GM12878 (cell line): ENCODE data around the gene KCNK1. TPM values are rescaled to one million over a fixed set of nuclear protein-coding genes. Genes with fewer than 3 reads are reported as not detected.

ENCODE experiments used
- ATAC-seq: fragments of 200-7000 bp; cut with Tn5 transposase; 3 replicates; pipeline ENCODE4 v1.9.1; 2020; ENCODE audit warnings: mild to moderate bottlenecking, moderate library complexity
- BruUV-seq: library from RNA; stranded (reverse); fragments of 400-500 nt; replicated peaks from 2 replicates; lab custom pipeline; 2021; lab: Mats Ljungman, UMichigan
- CTCF ChIA-PET: fragments of 300-600 bp; sonication (Branson Sonifier 250); formaldehyde crosslinking; extraction: SDS; loops from one replicate; lab custom pipeline; 2021; ENCODE audit warnings: inconsistent platforms; lab: Yijun Ruan, JAX
- POLR2A ChIA-PET: fragments of 350-600 bp; formaldehyde crosslinking; extraction: SDS; loops from one replicate; lab custom pipeline; 2021; ENCODE audit warnings: inconsistent platforms; lab: Charles Lee
- RAD21 ChIA-PET: fragments of 300-600 bp; sonication (Branson Sonifier 250); formaldehyde crosslinking; loops from one replicate; lab custom pipeline; 2023; ENCODE audit warnings: antibody characterized with exemption; ENCODE audit not compliant: unreplicated experiment; lab: Charles Lee
- SMC1A ChIA-PET: fragments of 300-600 bp; sonication (Branson Sonifier 250); formaldehyde crosslinking; loops from one replicate; lab custom pipeline; 2023; ENCODE audit not compliant: unreplicated experiment, uncharacterized antibody; lab: Charles Lee
- DNase-seq: peaks from one replicate; pipeline ENCODE4 v3.0.0-alpha.2; 2011; ENCODE audit warnings: low read depth, low spot score
- FAIRE-seq: peaks from 3 replicates; lab custom pipeline; 2011; peaks lifted over from hg19 to GRCh38; lab: Jason Lieb, UNC
- H2AFZ ChIP-seq: 2 replicates; pipeline ENCODE4 v1.6.0; 2011; ENCODE audit warnings: low read depth, low read length, control low read depth; ENCODE audit not compliant: control insufficient read depth
- H3K27ac ChIP-seq: 2 replicates; pipeline ENCODE4 v1.5.1; 2011; ENCODE audit warnings: control low read depth; ENCODE audit not compliant: control insufficient read depth, insufficient read depth
- H3K27me3 ChIP-seq, 2 experiments: replicated peaks in 1 of 2; 2 replicates each; pipeline versions ENCODE4 v1.6.0 to v1.6.1; 2011; ENCODE audit warnings: low read length in 1 of 2; ENCODE audit not compliant: control insufficient read depth in 2 of 2, insufficient read depth in 2 of 2
- H3K36me3 ChIP-seq, 2 experiments: 2 replicates each; pipeline ENCODE4 v1.5.1; 2011; ENCODE audit warnings: low read length in 1 of 2; ENCODE audit not compliant: control insufficient read depth in 2 of 2, insufficient read depth in 2 of 2
- H3K4me1 ChIP-seq: 2 replicates; pipeline ENCODE4 v1.6.1; 2011; ENCODE audit warnings: mild to moderate bottlenecking, low read length, moderate library complexity, mixed read lengths; ENCODE audit not compliant: control insufficient read depth, insufficient read depth
- H3K4me2 ChIP-seq: 2 replicates; pipeline ENCODE4 v1.6.0; 2011; ENCODE audit warnings: control low read depth; ENCODE audit not compliant: control insufficient read depth, insufficient read depth
- H3K4me3 ChIP-seq: fragments of 200-600 bp; sonication (generic); 2 replicates; pipeline ENCODE4 v1.5.1; 2016
- H3K79me2 ChIP-seq: 2 replicates; pipeline ENCODE4 v1.6.0; 2011; ENCODE audit warnings: low read length; ENCODE audit not compliant: control insufficient read depth, insufficient read depth
- H3K9ac ChIP-seq: 2 replicates; pipeline ENCODE4 v1.8.0; 2011; ENCODE audit warnings: low read length, control low read depth, mixed read lengths; ENCODE audit not compliant: control insufficient read depth, insufficient read depth
- H3K9me3 ChIP-seq: replicated peaks from 3 replicates; pipeline ENCODE4 v1.5.1; 2011; ENCODE audit warnings: mild to moderate bottlenecking, low read length; ENCODE audit not compliant: control insufficient read depth, insufficient read depth
- H4K20me1 ChIP-seq: 2 replicates; pipeline ENCODE4 v1.6.0; 2011; ENCODE audit not compliant: control insufficient read depth, insufficient read depth
- FOXM1 ChIP-seq: IDR thresholded peaks from 2 replicates; pipeline ENCODE4 v1.6.1; 2012; ENCODE audit warnings: low read depth, mild to moderate bottlenecking, inconsistent platforms, low read length, moderate library complexity
- HCFC1 ChIP-seq: fragments of 150-350 bp; IDR thresholded peaks from 2 replicates; pipeline ENCODE4 v1.6.1; 2014; ENCODE audit warnings: low read length
- IKZF2 ChIP-seq, 2 experiments: fragments of 450-650 bp; IDR thresholded peaks; 2 replicates each; pipeline ENCODE4 v1.6.1; 2017; ENCODE audit warnings: mild to moderate bottlenecking in 2 of 2, moderate library complexity in 2 of 2
- JUNB ChIP-seq: IDR thresholded peaks from 2 replicates; pipeline ENCODE4 v1.6.1; 2016; ENCODE audit warnings: antibody characterized with exemption, mild to moderate bottlenecking
- PML ChIP-seq: IDR thresholded peaks from 2 replicates; pipeline ENCODE4 v1.6.1; 2012; ENCODE audit warnings: low read length, inconsistent platforms
- SMAD1 ChIP-seq: fragments of 450-650 bp; IDR thresholded peaks from 2 replicates; pipeline ENCODE4 v1.6.1; 2018; ENCODE audit warnings: mild to moderate bottlenecking, low read depth; ENCODE audit not compliant: partially characterized antibody
- WGBS: methylation state at CpG from one replicate; pipeline ENCODE4 v1.1.6; 2016; ENCODE audit warnings: low lambda C conversion rate; ENCODE audit not compliant: insufficient replicate concordance, insufficient coverage; ENCODE audit errors: missing lambda C conversion rate; 5-methylcytosine and 5-hydroxymethylcytosine counted together
- in situ Hi-C: fragments of 300-500 bp; cut with MboI; formaldehyde crosslinking; loops from 9 replicates; pipeline ENCODE4 v1.14.3; 2018; ENCODE audit warnings: mixed read lengths
- intact Hi-C: fragments of 100-400 bp; cut with micrococcal nuclease; formaldehyde crosslinking; loops from one replicate; pipeline ENCODE4 v1.14.2; 2022; ENCODE audit not compliant: unreplicated experiment
- polyA plus RNA-seq, 11 experiments: library from polyadenylated mRNA; depleted of rRNA in 4 of 11; unstranded in 6 of 11; stranded (reverse) in 5 of 11; fragments of >200 nt; fragmentation: Nextera tagmentation in 4 of 11; fragmentation: Illumina TruSeq in 1 of 11; extraction: Ambion mirVana in 4 of 11; extraction: Trizol in 1 of 11; gene quantifications; 1 replicate in 1 of 11; 2 replicates in 10 of 11; pipeline versions ENCODE4 v1.2.1 to v1.2.3, GENCODE V29; 2011 to 2016; ENCODE audit warnings: inconsistent platforms in 2 of 11, missing spikeins in 2 of 11, low read depth in 1 of 11
- total RNA-seq, 4 experiments: library from RNA; depleted of rRNA in 3 of 4; stranded (reverse); fragments of >200 nt in 3 of 4; fragmentation: Illumina TruSeq in 1 of 4; extraction: Trizol in 1 of 4; gene quantifications; 2 replicates each; pipeline versions ENCODE4 v1.2.1 to v1.2.3, GENCODE V29; 2013 to 2021
- TF ChIP-seq, protein P1 (sequence below): fragments of 450-650 bp; IDR thresholded peaks from 2 replicates; pipeline ENCODE4 v1.6.1; 2017; ENCODE audit warnings: mild to moderate bottlenecking, moderate library complexity

Gene KCNK1
- total and polyA plus RNA-seq, 10 of the 15 experiments (the other 5 are each of a cell fraction or from before 2014, with no cell fraction given), result 9.4 to 27.6 (median 15.1) TPM

DNA sequence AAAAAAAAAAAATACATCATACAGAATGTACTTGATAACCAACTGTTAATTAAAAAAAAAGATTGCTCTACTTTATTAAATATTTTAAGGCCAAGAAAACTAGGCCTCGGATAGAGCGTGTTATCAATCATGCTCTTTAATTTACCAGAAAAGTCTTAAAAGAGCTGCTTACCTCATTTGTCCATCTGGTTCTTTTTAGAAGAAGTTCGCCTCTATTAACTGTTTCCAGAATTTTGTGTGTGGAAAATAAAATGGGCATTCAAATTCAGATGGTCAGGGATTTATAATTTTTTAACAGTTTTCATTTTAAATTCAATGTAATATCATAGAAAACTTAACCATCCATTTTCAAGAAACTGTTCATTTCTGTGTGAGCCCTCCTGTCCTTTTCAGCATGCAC lies 53.8 kb downstream of the KCNK1 start (continued):
- no peak for TF ChIP-seq HCFC1
- TF ChIP-seq, all 136 proteins: peak for 0

DNA sequence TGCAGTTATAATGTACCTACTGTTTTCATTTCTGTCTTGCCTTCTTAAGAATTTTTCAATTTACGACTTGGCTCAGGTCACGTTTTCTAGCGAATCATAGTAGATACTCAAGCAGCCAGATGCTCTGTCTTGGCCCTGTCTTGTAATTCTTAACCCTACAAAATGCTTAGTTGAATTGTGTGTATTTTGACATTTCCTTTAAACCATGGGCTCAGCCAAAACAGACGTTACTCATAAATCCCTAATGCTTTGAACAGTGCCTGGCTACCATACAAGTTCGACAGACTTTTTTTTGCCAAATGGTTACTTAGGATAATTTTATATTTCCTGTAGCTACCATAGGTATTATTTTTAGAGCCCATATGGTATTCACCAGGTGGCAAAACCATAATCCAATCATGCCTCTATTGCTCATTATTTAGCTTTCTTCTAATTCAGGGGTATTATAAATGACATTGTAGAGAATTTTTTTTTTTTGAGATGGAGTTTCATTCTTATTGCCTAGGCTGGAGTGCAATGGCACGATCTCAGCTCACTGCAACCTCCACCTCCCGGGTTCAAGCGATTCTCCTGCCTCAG lies 54.3 kb downstream of the KCNK1 start:
- no peak for DNase-seq
- ATAC-seq, result no peak
- ChIA-PET POLR2A (interaction anchor here (0.7 to 1.7 kb wide), 5 partner anchors 9 to 70 kb away, joined by 3 to 4 read pairs (median 4); no protein-coding TSS in a partner anchor), RAD21 (interaction anchor here (1.0 to 1.6 kb wide), 6 partner anchors 17 to 227 kb away, joined by 3 to 7 read pairs (median 4); no protein-coding TSS in a partner anchor), CTCF (interaction anchor here (0.8 kb wide), 2 partner anchors 72 to 118 kb away, joined by 3 to 4 read pairs; no protein-coding TSS in a partner anchor), SMC1A (interaction anchor here (0.9 to 2.4 kb wide), 10 partner anchors 9 to 123 kb away, joined by 3 to 9 read pairs (median 4); no protein-coding TSS in a partner anchor)
- TF ChIP-seq FOXM1 (no peak), IKZF2 (IDR thresholded peaks at IDR 0.05) (no peak), PML (no peak), JUNB (no peak), SMAD1 (no peak)
- TF ChIP-seq, protein P1, sequence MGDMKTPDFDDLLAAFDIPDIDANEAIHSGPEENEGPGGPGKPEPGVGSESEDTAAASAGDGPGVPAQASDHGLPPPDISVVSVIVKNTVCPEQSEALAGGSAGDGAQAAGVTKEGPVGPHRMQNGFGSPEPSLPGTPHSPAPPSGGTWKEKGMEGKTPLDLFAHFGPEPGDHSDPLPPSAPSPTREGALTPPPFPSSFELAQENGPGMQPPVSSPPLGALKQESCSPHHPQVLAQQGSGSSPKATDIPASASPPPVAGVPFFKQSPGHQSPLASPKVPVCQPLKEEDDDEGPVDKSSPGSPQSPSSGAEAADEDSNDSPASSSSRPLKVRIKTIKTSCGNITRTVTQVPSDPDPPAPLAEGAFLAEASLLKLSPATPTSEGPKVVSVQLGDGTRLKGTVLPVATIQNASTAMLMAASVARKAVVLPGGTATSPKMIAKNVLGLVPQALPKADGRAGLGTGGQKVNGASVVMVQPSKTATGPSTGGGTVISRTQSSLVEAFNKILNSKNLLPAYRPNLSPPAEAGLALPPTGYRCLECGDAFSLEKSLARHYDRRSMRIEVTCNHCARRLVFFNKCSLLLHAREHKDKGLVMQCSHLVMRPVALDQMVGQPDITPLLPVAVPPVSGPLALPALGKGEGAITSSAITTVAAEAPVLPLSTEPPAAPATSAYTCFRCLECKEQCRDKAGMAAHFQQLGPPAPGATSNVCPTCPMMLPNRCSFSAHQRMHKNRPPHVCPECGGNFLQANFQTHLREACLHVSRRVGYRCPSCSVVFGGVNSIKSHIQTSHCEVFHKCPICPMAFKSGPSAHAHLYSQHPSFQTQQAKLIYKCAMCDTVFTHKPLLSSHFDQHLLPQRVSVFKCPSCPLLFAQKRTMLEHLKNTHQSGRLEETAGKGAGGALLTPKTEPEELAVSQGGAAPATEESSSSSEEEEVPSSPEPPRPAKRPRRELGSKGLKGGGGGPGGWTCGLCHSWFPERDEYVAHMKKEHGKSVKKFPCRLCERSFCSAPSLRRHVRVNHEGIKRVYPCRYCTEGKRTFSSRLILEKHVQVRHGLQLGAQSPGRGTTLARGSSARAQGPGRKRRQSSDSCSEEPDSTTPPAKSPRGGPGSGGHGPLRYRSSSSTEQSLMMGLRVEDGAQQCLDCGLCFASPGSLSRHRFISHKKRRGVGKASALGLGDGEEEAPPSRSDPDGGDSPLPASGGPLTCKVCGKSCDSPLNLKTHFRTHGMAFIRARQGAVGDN, result no peak
- Histone ChIP-seq H3K27me3 (no peaks in the 10 kb centered on the region), H3K4me1 (peaks cover 3% of the 10 kb centered on the region), H4K20me1 (no peaks in the 10 kb centered on the region), H3K9me3 (peaks cover 5% of the 10 kb centered on the region; the same call in 2 of the 3 replicates), H3K9ac (no peak overlapping the region), H2AFZ (no peak overlapping the region), H3K4me2 (no peak overlapping the region), H3K79me2 (no peaks in the 10 kb centered on the region), H3K4me3 (no peak overlapping the region), H3K27ac (peak overlapping the region; percentile 25; the same call in 1 of the 2 replicates), H3K36me3 (peaks cover 0 to 9% of the 10 kb centered on the region in 2 experiments; a peak in 3 of 4 replicates)
- BruUV-seq, result TSS peak; percentile 79
- in situ Hi-C loops, result no loop called here
- WGBS, result 54% methylated on average over 8 of the region's 8 CpGs
- intact Hi-C loops, result no loop called here
- no peak for FAIRE-seq
